PC-3 (cell line): Measurements from ENCODE around the gene RCAN2. TPM values are rescaled to one million over a fixed set of nuclear protein-coding genes. Genes with fewer than 3 reads are reported as not detected.

Experiments
- ATAC-seq: fragments of 200-7000 bp; cut with Tn5 transposase; 2 replicates; pipeline ENCODE4 v1.9.1; 2020; ENCODE audit warnings: mild to moderate bottlenecking, moderate library complexity
- BruUV-seq: library from RNA; stranded (reverse); fragments of 400-500 nt; replicated peaks from 2 replicates; lab custom pipeline; 2021; lab: Mats Ljungman, UMichigan
- CTCF ChIA-PET: fragments of 300-600 bp; sonication (Branson Sonifier 250); formaldehyde crosslinking; loops from one replicate; lab custom pipeline; 2022; ENCODE audit warnings: antibody characterized with exemption; lab: Charles Lee
- POLR2A ChIA-PET: fragments of 300-600 bp; sonication (Branson Sonifier 250); formaldehyde crosslinking; loops from one replicate; lab custom pipeline; 2022; ENCODE audit warnings: antibody characterized with exemption; ENCODE audit not compliant: unreplicated experiment; lab: Charles Lee
- DNase-seq: peaks from one replicate; pipeline ENCODE4 v3.0.0-alpha.2; 2015
- H2AFZ ChIP-seq: fragments of 300-600 bp; sonication (generic); 2 replicates; pipeline ENCODE4 v1.6.0; 2016; ENCODE audit warnings: antibody characterized with exemption, low read length
- H3F3A ChIP-seq: fragments of 300-600 bp; sonication (generic); one replicate; pipeline ENCODE4 v1.6.0; 2017; ENCODE audit warnings: antibody characterized with exemption, low read length, control low read depth, mild to moderate bottlenecking; ENCODE audit not compliant: unreplicated experiment
- H3K27ac ChIP-seq: fragments of 300-600 bp; sonication (generic); 2 replicates; pipeline ENCODE4 v1.5.1; 2016; ENCODE audit warnings: mild to moderate bottlenecking, low read length
- H3K27me3 ChIP-seq: fragments of 300-600 bp; sonication (generic); 2 replicates; pipeline ENCODE4 v1.6.1; 2016; ENCODE audit warnings: low read length, mixed read lengths
- H3K36me3 ChIP-seq: fragments of 300-600 bp; sonication (generic); 2 replicates; pipeline ENCODE4 v1.6.1; 2016; ENCODE audit warnings: low read depth, mixed run types, low read length, mixed read lengths
- H3K4me1 ChIP-seq: fragments of 300-600 bp; sonication (generic); 2 replicates; pipeline ENCODE4 v1.5.1; 2016; ENCODE audit warnings: low read length; ENCODE audit not compliant: insufficient read depth
- H3K4me2 ChIP-seq: fragments of 300-600 bp; sonication (generic); 2 replicates; pipeline ENCODE4 v1.6.0; 2016; ENCODE audit warnings: low read length
- H3K4me3 ChIP-seq: fragments of 300-600 bp; sonication (generic); 2 replicates; pipeline ENCODE4 v1.5.1; 2016; ENCODE audit warnings: mild to moderate bottlenecking, low read length, mixed read lengths
- H3K79me2 ChIP-seq: fragments of 300-600 bp; sonication (generic); 2 replicates; pipeline ENCODE4 v1.6.1; 2017; ENCODE audit warnings: low read length, mixed read lengths
- H3K9ac ChIP-seq: fragments of 300-600 bp; sonication (generic); 2 replicates; pipeline ENCODE4 v1.6.0; 2016; ENCODE audit warnings: mild to moderate bottlenecking, low read length
- H3K9me2 ChIP-seq: fragments of 300-600 bp; sonication (generic); replicated peaks from 2 replicates; pipeline ENCODE4 v1.6.1; 2016; ENCODE audit warnings: mixed run types, low read length, mixed read lengths
- H3K9me3 ChIP-seq: fragments of 300-600 bp; sonication (generic); 2 replicates; pipeline ENCODE4 v1.6.1; 2016; ENCODE audit warnings: low read length, mixed read lengths
- H4K20me1 ChIP-seq: fragments of 300-600 bp; sonication (generic); 2 replicates; pipeline ENCODE4 v1.6.1; 2016; ENCODE audit warnings: low read length, mixed read lengths
- EZH2 ChIP-seq: fragments of 300-600 bp; sonication (generic); IDR thresholded peaks from one replicate; pipeline ENCODE4 v1.6.1; 2017; ENCODE audit warnings: antibody characterized with exemption, mild to moderate bottlenecking, low read length; ENCODE audit not compliant: unreplicated experiment
- EZH2phosphoT487 ChIP-seq: fragments of 300-600 bp; sonication (generic); IDR thresholded peaks from 2 replicates; pipeline ENCODE4 v1.6.1; 2018; ENCODE audit warnings: mild to moderate bottlenecking, antibody characterized with exemption, low read length, borderline replicate concordance
- intact Hi-C: fragments of 100-400 bp; cut with micrococcal nuclease; formaldehyde crosslinking; loops from 2 replicates; pipeline ENCODE4 v1.9.0; 2023
- total RNA-seq: library from RNA; depleted of rRNA; stranded (reverse); fragments of >200 nt; gene quantifications from 2 replicates; pipeline ENCODE4 v1.2.3, GENCODE V29; 2014
- TF ChIP-seq, protein P1 (sequence below): fragments of 300-600 bp; sonication (generic); conservative IDR thresholded peaks from 2 replicates; pipeline ENCODE4 v1.5.1; 2017; ENCODE audit warnings: antibody characterized with exemption, low read depth, mild to moderate bottlenecking, low read length

The RCAN2 gene
- total RNA-seq, 1 experiment from 2014 or later, result not detected

- no TSS peak for BruUV-seq
Observed at GRCh38 chr6:46302816-46303215, 188.4 kb downstream of the RCAN2 start.

DNA sequence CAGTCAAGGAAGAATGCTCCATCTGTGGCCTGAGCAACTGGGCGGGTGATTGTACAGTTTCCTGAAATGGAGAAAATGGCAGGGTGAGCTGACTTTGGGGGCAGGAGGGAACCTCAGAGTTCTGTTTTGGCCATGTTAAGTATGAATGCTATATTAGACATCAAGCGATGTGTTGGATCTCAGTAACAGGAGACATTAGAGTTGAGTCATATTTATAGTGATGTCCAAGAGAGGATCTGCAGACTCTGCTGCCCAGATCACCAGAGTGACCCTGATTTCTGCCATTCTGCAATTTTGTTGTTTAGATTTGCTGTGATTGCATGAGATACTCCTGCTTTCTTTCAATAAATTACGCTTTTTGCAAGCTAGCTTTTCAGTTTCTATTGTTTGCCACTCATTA is 189.1 kb downstream of the RCAN2 start:
- Histone ChIP-seq H3K9ac (no peak overlapping the region), H3K4me2 (no peak overlapping the region), H3K79me2 (no peaks in the 10 kb centered on the region), H2AFZ (no peak overlapping the region), H3K36me3 (no peaks in the 10 kb centered on the region), H3F3A (no peaks in the 10 kb centered on the region), H3K4me1 (0 out of 2 replicates have a peak, but pooled peaks cover 4% of the 10 kb centered on the region), H3K9me2 (no peaks in the 10 kb centered on the region), H3K27me3 (peaks cover 26% of the 10 kb centered on the region), H3K9me3 (no peaks in the 10 kb centered on the region), H3K27ac (no peak overlapping the region), H3K4me3 (no peak overlapping the region), H4K20me1 (no peaks in the 10 kb centered on the region)
- POLR2A ChIA-PET, result no interaction called here
- CTCF ChIA-PET, result no interaction called here
- ATAC-seq, result no peak
- intact Hi-C loops, result no loop called here
- BruUV-seq, result no TSS peak
- TF ChIP-seq EZH2phosphoT487 (no peak), EZH2 (no peak)
- TF ChIP-seq, protein P1, sequence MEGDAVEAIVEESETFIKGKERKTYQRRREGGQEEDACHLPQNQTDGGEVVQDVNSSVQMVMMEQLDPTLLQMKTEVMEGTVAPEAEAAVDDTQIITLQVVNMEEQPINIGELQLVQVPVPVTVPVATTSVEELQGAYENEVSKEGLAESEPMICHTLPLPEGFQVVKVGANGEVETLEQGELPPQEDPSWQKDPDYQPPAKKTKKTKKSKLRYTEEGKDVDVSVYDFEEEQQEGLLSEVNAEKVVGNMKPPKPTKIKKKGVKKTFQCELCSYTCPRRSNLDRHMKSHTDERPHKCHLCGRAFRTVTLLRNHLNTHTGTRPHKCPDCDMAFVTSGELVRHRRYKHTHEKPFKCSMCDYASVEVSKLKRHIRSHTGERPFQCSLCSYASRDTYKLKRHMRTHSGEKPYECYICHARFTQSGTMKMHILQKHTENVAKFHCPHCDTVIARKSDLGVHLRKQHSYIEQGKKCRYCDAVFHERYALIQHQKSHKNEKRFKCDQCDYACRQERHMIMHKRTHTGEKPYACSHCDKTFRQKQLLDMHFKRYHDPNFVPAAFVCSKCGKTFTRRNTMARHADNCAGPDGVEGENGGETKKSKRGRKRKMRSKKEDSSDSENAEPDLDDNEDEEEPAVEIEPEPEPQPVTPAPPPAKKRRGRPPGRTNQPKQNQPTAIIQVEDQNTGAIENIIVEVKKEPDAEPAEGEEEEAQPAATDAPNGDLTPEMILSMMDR, result no peak
- DNase-seq, result no peak

More at GRCh38 chr6:46302816-46303215, 188.4 kb downstream of the RCAN2 start:
- Histone ChIP-seq H3K36me3 (no peaks in the 10 kb centered on the region), H3K79me2 (no peaks in the 10 kb centered on the region), H3K4me2 (no peak overlapping the region), H4K20me1 (no peaks in the 10 kb centered on the region), H3K27ac (no peak overlapping the region), H3K27me3 (peaks cover 20% of the 10 kb centered on the region), H3K4me1 (0 out of 2 replicates have a peak, but pooled peaks cover 4% of the 10 kb centered on the region), H3K9ac (no peak overlapping the region), H3K4me3 (no peak overlapping the region), H3F3A (no peaks in the 10 kb centered on the region), H3K9me2 (no peaks in the 10 kb centered on the region), H3K9me3 (no peaks in the 10 kb centered on the region), H2AFZ (no peak overlapping the region)
- CTCF ChIA-PET, result no interaction called here
- intact Hi-C loops, result no loop called here
- TF ChIP-seq EZH2phosphoT487, result no peak
- TF ChIP-seq EZH2, result no peak
- TF ChIP-seq, protein P1, result no peak
- no peak for DNase-seq
- ATAC-seq, result no peak
- POLR2A ChIA-PET, result no interaction called here

DNA sequence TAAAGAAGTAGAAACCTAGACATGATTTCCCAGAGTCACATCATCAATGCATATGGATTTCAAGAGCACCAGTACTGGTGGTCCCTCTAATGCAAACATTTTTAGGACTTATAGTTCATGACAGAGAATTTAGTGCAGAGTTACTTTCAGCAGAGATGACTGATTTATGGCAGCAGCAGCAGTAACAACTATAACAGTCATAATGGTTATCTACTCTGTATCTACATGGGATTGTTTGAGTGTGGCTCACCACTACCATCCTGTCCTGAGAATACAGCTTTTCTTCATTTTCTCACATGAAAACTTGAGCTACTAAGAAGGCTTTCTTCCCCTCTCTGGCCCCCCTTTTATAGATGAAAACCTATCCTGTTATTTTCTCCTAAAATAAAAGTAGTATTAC is 192.0 kb downstream of the RCAN2 start:
- Histone ChIP-seq H3K4me1 (no peaks in the 10 kb centered on the region), H3K9ac (no peak overlapping the region), H3K27ac (no peak overlapping the region), H3F3A (no peaks in the 10 kb centered on the region), H3K4me2 (no peak overlapping the region), H4K20me1 (no peaks in the 10 kb centered on the region), H3K9me3 (no peaks in the 10 kb centered on the region), H3K9me2 (no peaks in the 10 kb centered on the region), H3K79me2 (no peaks in the 10 kb centered on the region), H2AFZ (no peak overlapping the region), H3K4me3 (no peak overlapping the region), H3K36me3 (no peaks in the 10 kb centered on the region), H3K27me3 (peaks cover 37% of the 10 kb centered on the region)
- ATAC-seq (no peak), DNase-seq (no peak)
- BruUV-seq, result no TSS peak
- ChIA-PET POLR2A (no interaction called here), CTCF (no interaction called here)
- TF ChIP-seq EZH2, result no peak
- TF ChIP-seq EZH2phosphoT487, result no peak
- TF ChIP-seq, protein P1, result no peak
- intact Hi-C loops, result no loop called here
